Measurements from ENCODE around the gene RNF175.

- no peak for TF ChIP-seq CTCF (IDR thresholded peaks at IDR 0.05; ENCODE audit: low read length)
- TF ChIP-seq EZH2phosphoT487 (IDR thresholded peaks at IDR 0.05; ENCODE audit: low read length) = no peak
Measured at GRCh38 chr4:153725136-153725830, 34.5 kb downstream of the RNF175 start.
